Prostate gland (tissue), 2 donors: ENCODE measurements around the gene LPAR1.

ENCODE experiments used
- POLR2AphosphoS5 ChIP-seq: sonication (generic); formaldehyde crosslinking; IDR thresholded peaks from one replicate; pipeline ENCODE4 v1.6.1; 2017; ENCODE audit warnings: antibody characterized with exemption
- TF ChIP-seq, protein P1 (sequence below), 4 experiments: fragments of 200-600 bp in 2 of 4; fragments of 450-650 bp in 2 of 4; sonication (generic) in 2 of 4; IDR thresholded peaks; 1 replicate in 3 of 4; 2 replicates in 1 of 4; pipeline ENCODE4 v1.5.1; 2016 to 2019; ENCODE audit warnings: antibody characterized with exemption in 4 of 4, mild to moderate bottlenecking in 2 of 4, moderate library complexity in 2 of 4

- no peak for TF ChIP-seq POLR2AphosphoS5
- TF ChIP-seq, protein P1, sequence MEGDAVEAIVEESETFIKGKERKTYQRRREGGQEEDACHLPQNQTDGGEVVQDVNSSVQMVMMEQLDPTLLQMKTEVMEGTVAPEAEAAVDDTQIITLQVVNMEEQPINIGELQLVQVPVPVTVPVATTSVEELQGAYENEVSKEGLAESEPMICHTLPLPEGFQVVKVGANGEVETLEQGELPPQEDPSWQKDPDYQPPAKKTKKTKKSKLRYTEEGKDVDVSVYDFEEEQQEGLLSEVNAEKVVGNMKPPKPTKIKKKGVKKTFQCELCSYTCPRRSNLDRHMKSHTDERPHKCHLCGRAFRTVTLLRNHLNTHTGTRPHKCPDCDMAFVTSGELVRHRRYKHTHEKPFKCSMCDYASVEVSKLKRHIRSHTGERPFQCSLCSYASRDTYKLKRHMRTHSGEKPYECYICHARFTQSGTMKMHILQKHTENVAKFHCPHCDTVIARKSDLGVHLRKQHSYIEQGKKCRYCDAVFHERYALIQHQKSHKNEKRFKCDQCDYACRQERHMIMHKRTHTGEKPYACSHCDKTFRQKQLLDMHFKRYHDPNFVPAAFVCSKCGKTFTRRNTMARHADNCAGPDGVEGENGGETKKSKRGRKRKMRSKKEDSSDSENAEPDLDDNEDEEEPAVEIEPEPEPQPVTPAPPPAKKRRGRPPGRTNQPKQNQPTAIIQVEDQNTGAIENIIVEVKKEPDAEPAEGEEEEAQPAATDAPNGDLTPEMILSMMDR (IDR thresholded peaks at IDR 0.05): no peak
Measured at GRCh38 chr9:110886832-110887231, 151.4 kb downstream of the LPAR1 start.
